HFFc6 (cell line): ENCODE results near the gene CRYGB. TPM values are rescaled to one million over a fixed set of nuclear protein-coding genes. Genes with fewer than 3 reads are reported as not detected.
"Not testable (repeated sequence)": the region's sequence is repeated elsewhere in the genome, so short reads cannot be mapped to it uniquely, and the experiment has no call there.

Source experiments
- DNase-seq: peaks from one replicate; pipeline ENCODE4 v3.0.0-alpha.2; 2018
- H3K27ac Mint-ChIP-seq: 2 replicates; pipeline ENCODE4 v1.8.0; 2020; ENCODE audit warnings: mild to moderate bottlenecking, mixed read lengths
- H3K27me3 Mint-ChIP-seq: 2 replicates; pipeline ENCODE4 v1.8.0; 2021; ENCODE audit warnings: mild to moderate bottlenecking, moderate library complexity, mixed read lengths; ENCODE audit not compliant: insufficient read depth
- H3K36me3 Mint-ChIP-seq: 2 replicates; pipeline ENCODE4 v1.8.0; 2021; ENCODE audit warnings: low read depth, mixed read lengths
- H3K4me1 Mint-ChIP-seq: 2 replicates; pipeline ENCODE4 v1.8.0; 2020; ENCODE audit warnings: low read depth, mixed read lengths
- H3K4me3 Mint-ChIP-seq: 2 replicates; pipeline ENCODE4 v1.8.0; 2020; ENCODE audit warnings: mild to moderate bottlenecking, moderate library complexity, mixed read lengths
- H3K9me3 Mint-ChIP-seq: 2 replicates; pipeline ENCODE4 v1.8.0; 2020; ENCODE audit warnings: mild to moderate bottlenecking, mixed read lengths
- total RNA-seq, 6 experiments: library from RNA; stranded (reverse); fragmentation: NEBNext Ultra II Directional; extraction: Animal tissue kit (Norgen Biotek cat#: 25700); gene quantifications; 2 replicates in 1 of 6; 3 replicates in 5 of 6; pipeline ENCODE4 v1.2.3, GENCODE V29; 2021
- TF ChIP-seq, protein P1 (sequence below): fragments of 200-600 bp; sonication (generic); IDR thresholded peaks from 2 replicates; pipeline ENCODE4 v1.5.0; 2021; ENCODE audit warnings: antibody characterized with exemption, mild to moderate bottlenecking

CRYGB gene
- total RNA-seq, 6 experiments from 2014 or later: not detected

GRCh38 chr2:208142240-208142924, 3.6 kb downstream of the CRYGB start:
- no peak overlapping the region for H3K27ac Mint-ChIP-seq
- H3K36me3 Mint-ChIP-seq: peaks cover 9% of the 10 kb centered on the region
- H3K27me3 Mint-ChIP-seq: peaks cover 9% of the 10 kb centered on the region
- no peaks in the 10 kb centered on the region for H3K4me1 Mint-ChIP-seq
- TF ChIP-seq, protein P1, sequence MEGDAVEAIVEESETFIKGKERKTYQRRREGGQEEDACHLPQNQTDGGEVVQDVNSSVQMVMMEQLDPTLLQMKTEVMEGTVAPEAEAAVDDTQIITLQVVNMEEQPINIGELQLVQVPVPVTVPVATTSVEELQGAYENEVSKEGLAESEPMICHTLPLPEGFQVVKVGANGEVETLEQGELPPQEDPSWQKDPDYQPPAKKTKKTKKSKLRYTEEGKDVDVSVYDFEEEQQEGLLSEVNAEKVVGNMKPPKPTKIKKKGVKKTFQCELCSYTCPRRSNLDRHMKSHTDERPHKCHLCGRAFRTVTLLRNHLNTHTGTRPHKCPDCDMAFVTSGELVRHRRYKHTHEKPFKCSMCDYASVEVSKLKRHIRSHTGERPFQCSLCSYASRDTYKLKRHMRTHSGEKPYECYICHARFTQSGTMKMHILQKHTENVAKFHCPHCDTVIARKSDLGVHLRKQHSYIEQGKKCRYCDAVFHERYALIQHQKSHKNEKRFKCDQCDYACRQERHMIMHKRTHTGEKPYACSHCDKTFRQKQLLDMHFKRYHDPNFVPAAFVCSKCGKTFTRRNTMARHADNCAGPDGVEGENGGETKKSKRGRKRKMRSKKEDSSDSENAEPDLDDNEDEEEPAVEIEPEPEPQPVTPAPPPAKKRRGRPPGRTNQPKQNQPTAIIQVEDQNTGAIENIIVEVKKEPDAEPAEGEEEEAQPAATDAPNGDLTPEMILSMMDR: no peak
- no peak overlapping the region for H3K4me3 Mint-ChIP-seq
- DNase-seq: no peak
- peaks cover 5% of the 10 kb centered on the region for H3K9me3 Mint-ChIP-seq

- Mint-ChIP-seq H3K36me3 (peaks cover 9% of the 10 kb centered on the region), H3K9me3 (peaks cover 5% of the 10 kb centered on the region), H3K4me1 (no peaks in the 10 kb centered on the region), H3K27me3 (peaks cover 9% of the 10 kb centered on the region), H3K4me3 (no peak overlapping the region), H3K27ac (no peak overlapping the region)
- TF ChIP-seq, protein P1: no peak
- no peak for DNase-seq
Observed at GRCh38 chr2:208139447-208139846, 6.5 kb downstream of the CRYGB start.

DNA sequence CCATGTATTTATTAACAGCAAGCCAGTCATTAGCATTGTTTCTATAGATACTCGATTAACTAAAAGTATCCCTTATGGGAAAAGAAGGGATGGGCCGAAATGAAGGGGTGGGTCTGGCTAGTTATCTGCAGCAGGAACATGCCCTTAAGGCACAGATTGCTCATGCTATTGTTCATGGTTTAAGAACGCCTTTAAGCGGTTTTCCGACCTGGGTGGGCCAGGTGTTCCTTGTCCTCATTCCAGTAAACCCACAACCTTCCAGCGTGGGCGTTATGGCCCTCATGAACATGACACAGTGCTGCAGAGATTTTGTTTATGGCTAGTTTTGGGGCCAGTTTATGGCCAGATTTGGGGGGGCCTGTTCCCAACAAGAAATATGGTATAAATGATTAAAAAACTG, 7.6 kb downstream of the CRYGB start:
- not testable (repeated sequence) for H3K4me3 Mint-ChIP-seq, H3K27me3 Mint-ChIP-seq, H3K36me3 Mint-ChIP-seq, H3K9me3 Mint-ChIP-seq, H3K27ac Mint-ChIP-seq, DNase-seq, H3K4me1 Mint-ChIP-seq

GRCh38 chr2:208136716-208137094, 9.3 kb downstream of the CRYGB start:
- Mint-ChIP-seq H3K27me3 (peaks cover 8% of the 10 kb centered on the region), H3K36me3 (peaks cover 9% of the 10 kb centered on the region), H3K27ac (no peak overlapping the region), H3K9me3 (peaks cover 5% of the 10 kb centered on the region), H3K4me3 (no peak overlapping the region), H3K4me1 (no peaks in the 10 kb centered on the region)
- TF ChIP-seq, protein P1: no peak
- DNase-seq: no peak

- TF ChIP-seq, protein P1: no peak
- Mint-ChIP-seq H3K9me3 (peaks cover 5% of the 10 kb centered on the region), H3K4me3 (no peak overlapping the region), H3K27ac (no peak overlapping the region), H3K27me3 (peaks cover 8% of the 10 kb centered on the region), H3K36me3 (peaks cover 9% of the 10 kb centered on the region), H3K4me1 (no peaks in the 10 kb centered on the region)
- no peak for DNase-seq
Observed at GRCh38 chr2:208135794-208136715, 9.9 kb downstream of the CRYGB start.
